Mesendoderm (in vitro differentiated cells): ENCODE results near the gene PLEKHA4.
A peak's percentile ranks its signal among the peaks of the same experiment; 100 is the strongest.

ENCODE experiments used
- DNase-seq: peaks from one replicate; pipeline ENCODE4 v3.0.0; 2013
- H2AK5ac ChIP-seq: 2 replicates; pipeline ENCODE4 v1.6.1; 2013; ENCODE audit warnings: low read length, inconsistent platforms
- H2BK120ac ChIP-seq: 2 replicates; pipeline ENCODE4 v1.6.1; 2013; ENCODE audit warnings: low read depth, mild to moderate bottlenecking, low read length, moderate library complexity, mixed read lengths
- H2BK15ac ChIP-seq: replicated peaks from 2 replicates; pipeline ENCODE4 v1.6.1; 2013; ENCODE audit warnings: low read depth, mild to moderate bottlenecking, moderate library complexity
- H2BK5ac ChIP-seq: 2 replicates; pipeline ENCODE4 v1.6.1; 2013; ENCODE audit warnings: low read length, inconsistent platforms
- H3K18ac ChIP-seq: 2 replicates; pipeline ENCODE4 v1.6.1; 2013; ENCODE audit warnings: mild to moderate bottlenecking, low read length, mixed read lengths
- H3K23ac ChIP-seq: one replicate; pipeline ENCODE4 v1.6.1; 2013; ENCODE audit warnings: low read length
- H3K27ac ChIP-seq: 2 replicates; pipeline ENCODE4 v1.5.1; 2013; ENCODE audit warnings: low read depth, mild to moderate bottlenecking, inconsistent platforms, low read length, moderate library complexity
- H3K27me3 ChIP-seq: 2 replicates; pipeline ENCODE4 v1.6.1; 2013; ENCODE audit warnings: low read length, control low read depth, mild to moderate bottlenecking, inconsistent platforms; ENCODE audit not compliant: insufficient read depth, poor library complexity
- H3K36me3 ChIP-seq: 2 replicates; pipeline ENCODE4 v1.6.1; 2013; ENCODE audit warnings: low read length, inconsistent platforms; ENCODE audit not compliant: control insufficient read depth, insufficient read depth
- H3K4ac ChIP-seq: one replicate; pipeline ENCODE4 v1.6.1; 2013; ENCODE audit warnings: low read depth, mild to moderate bottlenecking, low read length, moderate library complexity
- H3K4me1 ChIP-seq: 2 replicates; pipeline ENCODE4 v1.6.1; 2013; ENCODE audit warnings: low read depth, low read length, inconsistent platforms; ENCODE audit not compliant: control insufficient read depth
- H3K4me2 ChIP-seq: 2 replicates; pipeline ENCODE4 v1.6.1; 2013; ENCODE audit warnings: low read length
- H3K4me3 ChIP-seq: 2 replicates; pipeline ENCODE4 v1.5.1; 2013; ENCODE audit warnings: mild to moderate bottlenecking, low read length
- H3K56ac ChIP-seq: one replicate; pipeline ENCODE4 v1.6.1; 2013; ENCODE audit warnings: low read length
- H3K79me1 ChIP-seq: 2 replicates; pipeline ENCODE4 v1.6.1; 2013; ENCODE audit warnings: low read length, inconsistent platforms
- H3K79me2 ChIP-seq: 2 replicates; pipeline ENCODE4 v1.6.1; 2013; ENCODE audit warnings: mild to moderate bottlenecking, low read length; ENCODE audit not compliant: control insufficient read depth, insufficient read depth
- H3K9ac ChIP-seq: 2 replicates; pipeline ENCODE4 v1.6.1; 2013; ENCODE audit warnings: low read length, inconsistent platforms
- H4K5ac ChIP-seq: one replicate; pipeline ENCODE4 v1.6.1; 2013; ENCODE audit warnings: low read length
- H4K8ac ChIP-seq: one replicate; pipeline ENCODE4 v1.6.1; 2013; ENCODE audit warnings: low read depth, mild to moderate bottlenecking, control low read depth, low read length, moderate library complexity
- WGBS: extraction: QIAGEN DNeasy Blood & Tissue Kit; methylation state at CpG from one replicate; pipeline ENCODE4 v1.1.7; 2013; ENCODE audit warnings: low lambda C conversion rate, missing lambda C conversion rate; ENCODE audit not compliant: insufficient coverage; ENCODE audit errors: extremely low coverage; 5-methylcytosine and 5-hydroxymethylcytosine counted together

Gene PLEKHA4

GRCh38 chr19:48810151-48810550, 58.3 kb downstream of the PLEKHA4 start:
- Histone ChIP-seq H3K23ac (no peak overlapping the region), H3K36me3 (no peaks in the 10 kb centered on the region), H3K4me1 (peaks cover 4% of the 10 kb centered on the region), H2BK15ac (no peak overlapping the region), H2BK120ac (no peak overlapping the region), H3K79me1 (no peaks in the 10 kb centered on the region), H4K8ac (no peak overlapping the region), H2BK5ac (no peak overlapping the region), H3K27ac (no peak overlapping the region), H3K27me3 (no peaks in the 10 kb centered on the region), H3K4ac (no peak overlapping the region), H3K79me2 (no peaks in the 10 kb centered on the region), H3K4me2 (peak overlapping the region; percentile 48), H3K4me3 (no peak overlapping the region), H2AK5ac (no peak overlapping the region), H3K18ac (no peak overlapping the region), H3K9ac (peak overlapping the region; percentile 70), H3K56ac (peak overlapping the region; percentile 78), H4K5ac (no peak overlapping the region)
- WGBS = no CpG with 5 or more reads among the region's 7 CpGs
- no peak for DNase-seq

- DNase-seq = no peak
- Histone ChIP-seq H3K4me3 (no peak overlapping the region), H3K4me2 (no peak overlapping the region), H3K27me3 (no peaks in the 10 kb centered on the region), H2BK120ac (no peak overlapping the region), H3K79me1 (no peaks in the 10 kb centered on the region), H3K36me3 (no peaks in the 10 kb centered on the region), H3K4ac (no peak overlapping the region), H2AK5ac (no peak overlapping the region), H3K56ac (no peak overlapping the region), H2BK15ac (no peak overlapping the region), H2BK5ac (no peak overlapping the region), H3K79me2 (no peaks in the 10 kb centered on the region), H3K9ac (no peak overlapping the region), H4K5ac (no peak overlapping the region), H3K4me1 (peaks cover 4% of the 10 kb centered on the region), H4K8ac (no peak overlapping the region), H3K27ac (no peak overlapping the region), H3K18ac (no peak overlapping the region), H3K23ac (no peak overlapping the region)
- WGBS = no CpG with 5 or more reads among the region's 13 CpGs
These were observed 60.7 kb downstream of the PLEKHA4 start for GRCh38 chr19:48807590-48808308.

- H3K36me3 ChIP-seq = no peaks in the 10 kb centered on the region
- H3K4me2 ChIP-seq = no peak overlapping the region
- no peaks in the 10 kb centered on the region for H3K79me1 ChIP-seq
- WGBS = no CpG with 5 or more reads among the region's 17 CpGs
- peak overlapping the region; percentile 73 for H3K56ac ChIP-seq
- no peak overlapping the region for H3K4ac ChIP-seq
- H4K8ac ChIP-seq = no peak overlapping the region
- H2BK120ac ChIP-seq = no peak overlapping the region
- no peak overlapping the region for H2BK5ac ChIP-seq
- peak; percentile 54 for DNase-seq
- no peak overlapping the region for H3K4me3 ChIP-seq
- H3K4me1 ChIP-seq = peaks cover 4% of the 10 kb centered on the region
- no peaks in the 10 kb centered on the region for H3K27me3 ChIP-seq
- no peaks in the 10 kb centered on the region for H3K79me2 ChIP-seq
- no peak overlapping the region for H3K27ac ChIP-seq
- no peak overlapping the region for H2BK15ac ChIP-seq
- H2AK5ac ChIP-seq = no peak overlapping the region
- H3K23ac ChIP-seq = no peak overlapping the region
- no peak overlapping the region for H3K18ac ChIP-seq
- no peak overlapping the region for H4K5ac ChIP-seq
- peak overlapping the region; percentile 40 for H3K9ac ChIP-seq
These were observed 61.4 kb downstream of the PLEKHA4 start for GRCh38 chr19:48806818-48807589.

- Histone ChIP-seq H2AK5ac (no peak overlapping the region), H3K9ac (no peak overlapping the region), H2BK15ac (no peak overlapping the region), H4K5ac (no peak overlapping the region), H4K8ac (no peak overlapping the region), H3K79me1 (no peaks in the 10 kb centered on the region), H3K36me3 (no peaks in the 10 kb centered on the region), H3K4me1 (peaks cover 4% of the 10 kb centered on the region), H3K18ac (no peak overlapping the region), H2BK120ac (no peak overlapping the region), H3K4me2 (no peak overlapping the region), H3K27ac (no peak overlapping the region), H3K56ac (no peak overlapping the region), H3K79me2 (no peaks in the 10 kb centered on the region), H3K4ac (no peak overlapping the region), H3K27me3 (no peaks in the 10 kb centered on the region), H3K23ac (no peak overlapping the region), H2BK5ac (no peak overlapping the region), H3K4me3 (no peak overlapping the region)
- WGBS = no CpG with 5 or more reads among the region's 5 CpGs
- DNase-seq = peak; percentile 89
These were observed 61.9 kb downstream of the PLEKHA4 start for GRCh38 chr19:48806518-48806817.

GRCh38 chr19:48805452-48805851, 63.0 kb downstream of the PLEKHA4 start:
- Histone ChIP-seq H3K18ac (no peak overlapping the region), H3K4me2 (no peak overlapping the region), H3K4me1 (peaks cover 4% of the 10 kb centered on the region), H2BK120ac (no peak overlapping the region), H3K27me3 (no peaks in the 10 kb centered on the region), H3K23ac (no peak overlapping the region), H3K4me3 (no peak overlapping the region), H4K8ac (no peak overlapping the region), H2BK15ac (no peak overlapping the region), H3K36me3 (no peaks in the 10 kb centered on the region), H2AK5ac (no peak overlapping the region), H2BK5ac (no peak overlapping the region), H3K4ac (no peak overlapping the region), H4K5ac (no peak overlapping the region), H3K27ac (no peak overlapping the region), H3K79me2 (no peaks in the 10 kb centered on the region), H3K9ac (no peak overlapping the region), H3K79me1 (no peaks in the 10 kb centered on the region), H3K56ac (no peak overlapping the region)
- WGBS = no CpG with 5 or more reads among the region's 15 CpGs
- no peak for DNase-seq
